PC-9 (cell line): ENCODE measurements around the gene ID4. TPM values are rescaled to one million over a fixed set of nuclear protein-coding genes. Genes with fewer than 3 reads are reported as not detected.

Experiments used
- BruUV-seq: library from RNA; stranded (reverse); fragments of 400-500 nt; replicated peaks from 2 replicates; lab custom pipeline; 2021; lab: Mats Ljungman, UMichigan
- CTCF ChIA-PET: fragments of 300-600 bp; sonication (Branson Sonifier 250); formaldehyde crosslinking; loops from one replicate; lab custom pipeline; 2022; ENCODE audit warnings: antibody characterized with exemption; lab: Charles Lee
- POLR2A ChIA-PET: fragments of 300-600 bp; sonication (Branson Sonifier 250); formaldehyde crosslinking; loops from one replicate; lab custom pipeline; 2022; ENCODE audit warnings: antibody characterized with exemption; ENCODE audit not compliant: unreplicated experiment; lab: Charles Lee
- DNase-seq, 2 experiments: peaks; one replicate each; pipeline versions ENCODE4 v3.0.0 to v3.0.0-alpha.2; 2015 to 2022; ENCODE audit warnings: mixed read lengths in 1 of 2
- H2AFZ ChIP-seq: fragments of 200-600 bp; sonication (generic); 2 replicates; pipeline ENCODE4 v1.8.1; 2017; ENCODE audit warnings: antibody characterized with exemption
- H3F3A ChIP-seq: fragments of 200-600 bp; sonication (generic); 2 replicates; pipeline ENCODE4 v1.8.1; 2017; ENCODE audit warnings: antibody characterized with exemption, mild to moderate bottlenecking, low read depth; ENCODE audit not compliant: insufficient read depth
- H3K27ac ChIP-seq: fragments of 200-600 bp; sonication (generic); 2 replicates; pipeline ENCODE4 v1.6.1; 2016; ENCODE audit warnings: mixed run types
- H3K27me3 ChIP-seq: fragments of 200-600 bp; sonication (generic); 2 replicates; pipeline ENCODE4 v1.6.1; 2016; ENCODE audit warnings: low read depth, mixed run types; ENCODE audit not compliant: insufficient read depth
- H3K36me3 ChIP-seq: fragments of 200-600 bp; sonication (generic); 2 replicates; pipeline ENCODE4 v1.6.1; 2016; ENCODE audit warnings: low read depth, mixed run types
- H3K4me1 ChIP-seq: fragments of 200-600 bp; sonication (generic); replicated peaks from 2 replicates; pipeline ENCODE4 v1.6.1; 2016; ENCODE audit warnings: mixed run types; ENCODE audit not compliant: insufficient read depth
- H3K4me2 ChIP-seq: fragments of 200-600 bp; sonication (generic); 2 replicates; pipeline ENCODE4 v1.6.1; 2017; ENCODE audit warnings: mixed run types
- H3K4me3 ChIP-seq: fragments of 200-600 bp; sonication (generic); 2 replicates; pipeline ENCODE4 v1.6.1; 2016; ENCODE audit warnings: mixed run types
- H3K79me2 ChIP-seq: fragments of 200-600 bp; sonication (generic); 2 replicates; pipeline ENCODE4 v1.6.1; 2017; ENCODE audit warnings: low read depth, mixed run types
- H3K9me2 ChIP-seq: fragments of 200-600 bp; sonication (generic); 2 replicates; pipeline ENCODE4 v1.8.1; 2017; ENCODE audit warnings: mild to moderate bottlenecking; ENCODE audit not compliant: insufficient read depth
- H3K9me3 ChIP-seq: fragments of 200-600 bp; sonication (generic); 2 replicates; pipeline ENCODE4 v1.8.1; 2016; ENCODE audit warnings: low read depth; ENCODE audit not compliant: insufficient read depth
- H4K20me1 ChIP-seq: fragments of 200-600 bp; sonication (generic); 2 replicates; pipeline ENCODE4 v1.8.1; 2017; ENCODE audit not compliant: insufficient read depth
- CTCF ChIP-seq: fragments of 200-600 bp; sonication (generic); conservative IDR thresholded peaks from 2 replicates; pipeline ENCODE4 v1.6.1; 2017; ENCODE audit warnings: mixed run types, antibody characterized with exemption, mild to moderate bottlenecking, moderate library complexity
- EZH2 ChIP-seq: fragments of 200-600 bp; sonication (generic); IDR thresholded peaks from 2 replicates; pipeline ENCODE4 v1.8.0; 2017; ENCODE audit warnings: antibody characterized with exemption, low read depth
- intact Hi-C: fragments of 100-400 bp; cut with micrococcal nuclease; formaldehyde crosslinking; loops from one replicate; pipeline ENCODE4 v1.10.0; 2022; ENCODE audit not compliant: unreplicated experiment
- total RNA-seq: library from RNA; stranded (reverse); gene quantifications from 2 replicates; pipeline ENCODE4 v1.2.3, GENCODE V29; 2021

ID4 gene
- total RNA-seq, 1 experiment from 2014 or later = 4.4 TPM

GRCh38 chr6:19849755-19850154 is 12.6 kb downstream of the ID4 start:
- Histone ChIP-seq H4K20me1 (no peaks in the 10 kb centered on the region), H3K4me3 (no peak overlapping the region), H3K4me2 (no peak overlapping the region), H3K4me1 (0 out of 2 replicates have a peak, but pooled peaks cover 4% of the 10 kb centered on the region), H3K9me2 (no peaks in the 10 kb centered on the region), H3F3A (no peaks in the 10 kb centered on the region), H3K79me2 (no peaks in the 10 kb centered on the region), H3K27ac (no peak overlapping the region), H3K36me3 (no peaks in the 10 kb centered on the region), H3K27me3 (no peaks in the 10 kb centered on the region), H3K9me3 (no peaks in the 10 kb centered on the region), H2AFZ (no peak overlapping the region)
- ChIA-PET POLR2A (interaction anchor here (0.7 kb wide), 1 partner anchor 527 kb away, joined by 4 read pairs; no protein-coding TSS in a partner anchor), CTCF (no interaction called here)
- TF ChIP-seq EZH2 (no peak), CTCF (no peak)
- DNase-seq = no peak
- BruUV-seq = no TSS peak
- intact Hi-C loops = loop anchor here (5.0 to 10.0 kb wide), 5 partner anchors 312 to 1252 kb away; no protein-coding TSS in a partner anchor

GRCh38 chr6:19851241-19852089 is 14.3 kb downstream of the ID4 start:
- Histone ChIP-seq H3F3A (no peaks in the 10 kb centered on the region), H3K79me2 (no peaks in the 10 kb centered on the region), H3K27me3 (no peaks in the 10 kb centered on the region), H3K9me2 (no peaks in the 10 kb centered on the region), H2AFZ (no peak overlapping the region), H3K27ac (no peak overlapping the region), H3K4me1 (0 out of 2 replicates have a peak, but pooled peaks cover 4% of the 10 kb centered on the region), H3K9me3 (no peaks in the 10 kb centered on the region), H3K4me2 (no peak overlapping the region), H3K36me3 (no peaks in the 10 kb centered on the region), H3K4me3 (no peak overlapping the region), H4K20me1 (no peaks in the 10 kb centered on the region)
- intact Hi-C loops = loop anchor here (1.0 to 10.0 kb wide), 10 partner anchors 39 to 1254 kb away; no protein-coding TSS in a partner anchor
- ChIA-PET POLR2A (interaction anchor here (0.6 kb wide), 2 partner anchors 10 to 15 kb away, joined by 3 to 10 read pairs; no protein-coding TSS in a partner anchor), CTCF (interaction anchor here (0.7 to 1.0 kb wide), 4 partner anchors 9 to 827 kb away, joined by 3 to 5 read pairs (median 4); no protein-coding TSS in a partner anchor)
- TF ChIP-seq EZH2 (no peak), CTCF (peak; percentile 88)
- peak; percentile 43 to 68 for DNase-seq
- BruUV-seq = no TSS peak

- DNase-seq = no peak
- Histone ChIP-seq H3K4me3 (no peak overlapping the region), H3K4me2 (no peak overlapping the region), H4K20me1 (no peaks in the 10 kb centered on the region), H3K9me3 (no peaks in the 10 kb centered on the region), H3F3A (no peaks in the 10 kb centered on the region), H3K36me3 (no peaks in the 10 kb centered on the region), H3K4me1 (0 out of 2 replicates have a peak, but pooled peaks cover 4% of the 10 kb centered on the region), H3K79me2 (no peaks in the 10 kb centered on the region), H3K9me2 (no peaks in the 10 kb centered on the region), H2AFZ (no peak overlapping the region), H3K27me3 (no peaks in the 10 kb centered on the region), H3K27ac (no peak overlapping the region)
- intact Hi-C loops = loop anchor here (1.0 to 10.0 kb wide), 7 partner anchors 205 to 1255 kb away; no protein-coding TSS in a partner anchor
- POLR2A ChIA-PET = no interaction called here
- CTCF ChIA-PET = interaction anchor here (0.7 to 1.0 kb wide), 3 partner anchors 9 to 828 kb away, joined by 3 to 5 read pairs (median 5); no protein-coding TSS in a partner anchor
- no TSS peak for BruUV-seq
- TF ChIP-seq EZH2 = no peak
- TF ChIP-seq CTCF = 0 out of 2 replicates have a peak, but pooled peaks have one; percentile 6
These were observed 14.9 kb downstream of the ID4 start for GRCh38 chr6:19852090-19852457.
